GM23248 (cell line): ENCODE results near the gene LPP. TPM values are rescaled to one million over a fixed set of nuclear protein-coding genes. Genes with fewer than 3 reads are reported as not detected.
"Not testable (repeated sequence)": the region's sequence is repeated elsewhere in the genome, so short reads cannot be mapped to it uniquely, and the experiment has no call there.

ENCODE experiments used
- DNase-seq: peaks from one replicate; pipeline ENCODE4 v3.0.0-alpha.2; 2015
- H2AFZ ChIP-seq: fragments of 200-600 bp; sonication (generic); 2 replicates; pipeline ENCODE4 v1.6.1; 2016; ENCODE audit warnings: antibody characterized with exemption
- H3F3A ChIP-seq: fragments of 200-600 bp; sonication (generic); 2 replicates; pipeline ENCODE4 v1.6.1; 2016; ENCODE audit warnings: mild to moderate bottlenecking, antibody characterized with exemption, mixed run types; ENCODE audit not compliant: insufficient read depth
- H3K27ac ChIP-seq: fragments of 200-600 bp; sonication (generic); 2 replicates; pipeline ENCODE4 v1.5.1; 2016; ENCODE audit warnings: mild to moderate bottlenecking
- H3K27me3 ChIP-seq: fragments of 200-600 bp; sonication (generic); replicated peaks from 2 replicates; pipeline ENCODE4 v1.6.1; 2016; ENCODE audit warnings: mild to moderate bottlenecking; ENCODE audit not compliant: insufficient read depth
- H3K36me3 ChIP-seq: fragments of 200-600 bp; sonication (generic); 2 replicates; pipeline ENCODE4 v1.6.1; 2016; ENCODE audit warnings: low read depth, mild to moderate bottlenecking
- H3K4me1 ChIP-seq: fragments of 200-600 bp; sonication (generic); 2 replicates; pipeline ENCODE4 v1.6.1; 2016; ENCODE audit warnings: mild to moderate bottlenecking; ENCODE audit not compliant: insufficient read depth
- H3K4me2 ChIP-seq: fragments of 200-600 bp; sonication (generic); one replicate; pipeline ENCODE4 v1.6.1; 2016; ENCODE audit warnings: mild to moderate bottlenecking; ENCODE audit not compliant: unreplicated experiment
- H3K4me3 ChIP-seq: fragments of 200-600 bp; sonication (generic); 2 replicates; pipeline ENCODE4 v1.5.1; 2016; ENCODE audit warnings: mild to moderate bottlenecking
- H3K79me2 ChIP-seq: fragments of 200-600 bp; sonication (generic); 2 replicates; pipeline ENCODE4 v1.6.1; 2016; ENCODE audit warnings: mild to moderate bottlenecking; ENCODE audit not compliant: insufficient read depth
- H3K9ac ChIP-seq: fragments of 200-600 bp; sonication (generic); 2 replicates; pipeline ENCODE4 v1.6.1; 2016; ENCODE audit warnings: mild to moderate bottlenecking
- H3K9me2 ChIP-seq: fragments of 200-600 bp; sonication (generic); 2 replicates; pipeline ENCODE4 v1.6.1; 2016; ENCODE audit warnings: mixed run types, mild to moderate bottlenecking, moderate library complexity; ENCODE audit not compliant: insufficient read depth
- H3K9me3 ChIP-seq: fragments of 200-600 bp; sonication (generic); one replicate; pipeline ENCODE4 v1.6.1; 2017; ENCODE audit warnings: low read depth
- H4K20me1 ChIP-seq: fragments of 200-600 bp; sonication (generic); 2 replicates; pipeline ENCODE4 v1.6.0; 2016; ENCODE audit not compliant: insufficient read depth
- EZH2 ChIP-seq: fragments of 200-600 bp; sonication (generic); IDR thresholded peaks from 2 replicates; pipeline ENCODE4 v1.6.1; 2018; ENCODE audit warnings: antibody characterized with exemption, mild to moderate bottlenecking; ENCODE audit not compliant: insufficient read depth, poor library complexity, severe bottlenecking
- EZH2phosphoT487 ChIP-seq: fragments of 200-600 bp; sonication (generic); IDR thresholded peaks from 2 replicates; pipeline ENCODE4 v1.6.1; 2018; ENCODE audit warnings: antibody characterized with exemption, moderate library complexity, mild to moderate bottlenecking, low read depth; ENCODE audit not compliant: insufficient read depth
- WGBS, 2 experiments: methylation state at CpG; one replicate each; pipeline ENCODE4 v1.1.6; 2015 to 2017; ENCODE audit warnings: low lambda C conversion rate in 2 of 2, low coverage in 1 of 2; ENCODE audit errors: missing lambda C conversion rate in 2 of 2; 5-methylcytosine and 5-hydroxymethylcytosine counted together
- in situ Hi-C: fragments of 300-500 bp; cut with MboI; formaldehyde crosslinking; loops from 2 replicates; pipeline ENCODE4 v1.15.0; 2020
- polyA plus RNA-seq: library from polyadenylated mRNA; unstranded; fragments of >200 nt; fragmentation: Nextera tagmentation; extraction: Ambion mirVana; gene quantifications from 2 replicates; pipeline ENCODE4 v1.2.1, GENCODE V29; 2016
- total RNA-seq: library from RNA; depleted of rRNA; stranded (reverse); fragments of >200 nt; shearing (Covaris generic); gene quantifications from 2 replicates; pipeline ENCODE4 v1.2.3, GENCODE V29; 2014

The LPP gene
- total and polyA plus RNA-seq, 2 experiments from 2014 or later: 42.8 to 61.7 TPM

GRCh38 chr3:188605905-188606304 is 451.9 kb downstream of the LPP start:
- Histone ChIP-seq H4K20me1 (no peaks in the 10 kb centered on the region), H3K4me3 (no peak overlapping the region), H3K79me2 (peaks cover 38% of the 10 kb centered on the region), H3K9ac (no peak overlapping the region), H3K9me3 (no peaks in the 10 kb centered on the region), H3F3A (peaks cover 28% of the 10 kb centered on the region), H3K36me3 (peaks cover 22% of the 10 kb centered on the region), H3K27me3 (no peaks in the 10 kb centered on the region), H3K9me2 (0 out of 2 replicates have a peak, but pooled peaks cover 6% of the 10 kb centered on the region), H3K4me2 (peak overlapping the region; percentile 12), H2AFZ (no peak overlapping the region), H3K27ac (0 out of 2 replicates have a peak overlapping the region, but pooled peaks have one; percentile 42), H3K4me1 (peaks cover 31% of the 10 kb centered on the region)
- in situ Hi-C loops: no loop called here
- TF ChIP-seq EZH2phosphoT487: no peak
- TF ChIP-seq EZH2: no peak
- DNase-seq: no peak
- 81 to 89% methylated on average over 5 of the region's 5 CpGs for WGBS, 2 experiments

- Histone ChIP-seq H3K4me1 (peaks cover 31% of the 10 kb centered on the region), H3F3A (peaks cover 28% of the 10 kb centered on the region)
- in situ Hi-C loops: no loop called here
Measured at GRCh38 chr3:188607805-188608315, 453.9 kb downstream of the LPP start.

GRCh38 chr3:188608401-188608800 is 454.4 kb downstream of the LPP start:
- TF ChIP-seq EZH2: no peak
- TF ChIP-seq EZH2phosphoT487: no peak
- no peak overlapping the region for H3K4me3 ChIP-seq
- no peak for DNase-seq
- peaks cover 28% of the 10 kb centered on the region for H3F3A ChIP-seq
- WGBS, 2 experiments: 88 to 96% methylated on average over 3 of the region's 3 CpGs
- H3K4me1 ChIP-seq: peaks cover 31% of the 10 kb centered on the region
- peaks cover 23% of the 10 kb centered on the region for H3K36me3 ChIP-seq
- in situ Hi-C loops: no loop called here
- peaks cover 36% of the 10 kb centered on the region for H3K79me2 ChIP-seq
- H2AFZ ChIP-seq: no peak overlapping the region
- no peaks in the 10 kb centered on the region for H3K9me3 ChIP-seq
- H3K9me2 ChIP-seq: 0 out of 2 replicates have a peak, but pooled peaks cover 6% of the 10 kb centered on the region
- no peaks in the 10 kb centered on the region for H3K27me3 ChIP-seq
- no peak overlapping the region for H3K4me2 ChIP-seq
- no peak overlapping the region for H3K9ac ChIP-seq
- H3K27ac ChIP-seq: no peak overlapping the region
- no peaks in the 10 kb centered on the region for H4K20me1 ChIP-seq

More at GRCh38 chr3:188607805-188608315, 453.9 kb downstream of the LPP start:
- 0 out of 2 replicates have a peak, but pooled peaks cover 6% of the 10 kb centered on the region for H3K9me2 ChIP-seq
- no peak overlapping the region for H2AFZ ChIP-seq
- peak overlapping the region; percentile 12 for H3K4me2 ChIP-seq
- peaks cover 34% of the 10 kb centered on the region for H3K79me2 ChIP-seq
- no peaks in the 10 kb centered on the region for H3K27me3 ChIP-seq
- H3K4me3 ChIP-seq: no peak overlapping the region
- H3K36me3 ChIP-seq: peaks cover 23% of the 10 kb centered on the region
- no peak overlapping the region for H3K9ac ChIP-seq
- TF ChIP-seq EZH2phosphoT487 (no peak), EZH2 (no peak)
- peak overlapping the region; percentile 42; the same call in 1 of the 2 replicates for H3K27ac ChIP-seq
- peak; percentile 30 for DNase-seq
- no peaks in the 10 kb centered on the region for H3K9me3 ChIP-seq
- no peaks in the 10 kb centered on the region for H4K20me1 ChIP-seq

DNA sequence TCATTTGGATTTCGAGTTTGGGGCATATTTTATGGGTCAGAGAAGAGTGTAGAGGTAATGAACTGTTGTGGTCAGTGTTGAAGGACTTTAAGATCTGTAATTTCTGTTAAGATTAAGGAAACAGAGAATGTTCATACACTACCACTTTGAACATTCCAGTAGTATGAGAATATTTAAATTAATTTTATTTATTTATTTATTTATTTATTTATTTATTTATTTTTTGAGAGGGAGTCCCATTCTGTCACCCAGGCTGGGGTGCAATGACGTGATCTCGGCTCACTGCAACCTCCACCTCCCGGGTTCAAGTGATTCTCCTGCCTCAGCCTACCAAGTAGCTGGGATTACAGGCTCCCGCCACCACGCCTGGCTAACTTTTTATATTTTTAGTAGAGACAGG is 459.8 kb downstream of the LPP start:
- peaks cover 22% of the 10 kb centered on the region for H3K36me3 ChIP-seq
- H3K27me3 ChIP-seq, H3K9me2 ChIP-seq, H4K20me1 ChIP-seq, H3K27ac ChIP-seq, H3K4me1 ChIP-seq, in situ Hi-C loops, H2AFZ ChIP-seq, DNase-seq, H3K4me2 ChIP-seq, H3K4me3 ChIP-seq, H3K9me3 ChIP-seq, H3F3A ChIP-seq, H3K9ac ChIP-seq: not testable (repeated sequence)
- peaks cover 52% of the 10 kb centered on the region for H3K79me2 ChIP-seq
- WGBS, 2 experiments: 78 to 81% methylated on average over 6 of the region's 6 CpGs

DNA sequence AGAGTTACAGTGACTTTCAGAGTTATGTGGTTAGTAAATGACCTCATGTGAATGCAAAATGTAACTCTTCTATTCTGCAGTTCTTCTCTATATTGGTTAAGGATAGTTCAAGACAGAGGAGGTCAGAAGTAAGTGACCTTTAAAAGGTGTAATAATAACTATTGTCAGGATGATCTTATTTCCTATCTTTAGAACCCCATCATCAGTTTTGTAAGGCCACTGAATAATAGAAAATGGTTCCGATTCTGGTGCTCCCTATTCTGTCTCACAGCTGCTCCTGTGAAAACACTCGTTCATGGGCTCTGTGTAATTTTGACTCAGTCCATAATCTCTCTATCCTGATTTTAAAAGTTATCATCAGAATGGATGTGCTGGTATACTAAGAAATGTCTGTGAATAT is 463.3 kb downstream of the LPP start:
- in situ Hi-C loops: no loop called here
- Histone ChIP-seq H3K9me3 (no peaks in the 10 kb centered on the region), H3K27ac (no peak overlapping the region), H4K20me1 (no peaks in the 10 kb centered on the region), H3K36me3 (no peaks in the 10 kb centered on the region), H3K79me2 (peaks cover 72% of the 10 kb centered on the region), H3K4me3 (no peak overlapping the region), H3K4me1 (no peaks in the 10 kb centered on the region), H3K9ac (no peak overlapping the region), H3K4me2 (no peak overlapping the region), H3K27me3 (no peaks in the 10 kb centered on the region), H3K9me2 (peaks cover 11% of the 10 kb centered on the region; the same call in 1 of the 2 replicates), H2AFZ (no peak overlapping the region), H3F3A (no peaks in the 10 kb centered on the region)
- 89 to 93% methylated on average over 2 of the region's 2 CpGs for WGBS, 2 experiments
- no peak for TF ChIP-seq EZH2phosphoT487
- TF ChIP-seq EZH2: no peak
- no peak for DNase-seq
